Fibroblast of pulmonary artery (primary cell): ENCODE data around the gene SLC25A13.
"Not testable (repeated sequence)": the region's sequence is repeated elsewhere in the genome, so short reads cannot be mapped to it uniquely, and the experiment has no call there.

ENCODE experiments used
- DNase-seq: peaks from one replicate; pipeline ENCODE4 v3.0.0-alpha.2; 2010; ENCODE audit warnings: low read depth
- H3K4me3 ChIP-seq: replicated peaks from 2 replicates; pipeline ENCODE4 v1.5.1; 2011; ENCODE audit warnings: low read depth, mild to moderate bottlenecking, control low read depth, low read length, moderate library complexity
- CTCF ChIP-seq: IDR thresholded peaks from 2 replicates; pipeline ENCODE4 v1.5.1; 2011; ENCODE audit warnings: mild to moderate bottlenecking, control low read depth, low read length, inconsistent platforms; ENCODE audit errors: missing control alignments

The SLC25A13 gene

DNA sequence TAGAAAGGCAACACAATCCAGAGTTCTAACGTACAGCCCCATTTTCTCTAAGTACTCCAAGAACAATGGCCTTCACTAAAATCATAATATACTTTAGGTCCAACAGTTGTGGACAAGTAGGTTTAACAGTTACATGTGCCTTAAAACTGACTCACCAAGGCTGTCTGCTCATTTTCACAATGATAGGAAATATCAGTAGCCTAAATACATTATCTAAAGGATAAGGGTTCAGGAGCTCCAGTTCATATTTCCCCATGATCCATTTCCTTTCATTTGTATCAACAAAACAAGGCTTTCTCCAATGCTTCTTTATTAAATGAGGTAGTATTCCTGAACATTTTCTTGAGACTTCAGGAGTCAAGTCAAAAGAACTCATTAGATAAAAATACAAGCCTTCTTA, 164.0 kb downstream of the SLC25A13 start:
- TF ChIP-seq CTCF, result no peak

GRCh38 chr7:96154506-96154905, 167.4 kb downstream of the SLC25A13 start:
- DNase-seq, result not testable (repeated sequence)

More for the DNA sequence above, 164.0 kb downstream of the SLC25A13 start:
- no peak overlapping the region for H3K4me3 ChIP-seq
- DNase-seq, result peak; percentile 25

GRCh38 chr7:96152706-96153105, 169.2 kb downstream of the SLC25A13 start:
- TF ChIP-seq CTCF, result no peak
- no peak for DNase-seq
- no peak overlapping the region for H3K4me3 ChIP-seq

More at GRCh38 chr7:96154506-96154905, 167.4 kb downstream of the SLC25A13 start:
- not testable (repeated sequence) for H3K4me3 ChIP-seq

- no peak overlapping the region for H3K4me3 ChIP-seq
- DNase-seq, result no peak
- no peak for TF ChIP-seq CTCF
Observed at GRCh38 chr7:96151889-96152288, 170.0 kb downstream of the SLC25A13 start.

- TF ChIP-seq CTCF, result no peak
- no peak for DNase-seq
- no peak overlapping the region for H3K4me3 ChIP-seq
Observed at GRCh38 chr7:96144260-96144526, 177.7 kb downstream of the SLC25A13 start.

GRCh38 chr7:96143495-96144259, 178.2 kb downstream of the SLC25A13 start:
- DNase-seq, result no peak
- no peak for TF ChIP-seq CTCF
- no peak overlapping the region for H3K4me3 ChIP-seq

DNA sequence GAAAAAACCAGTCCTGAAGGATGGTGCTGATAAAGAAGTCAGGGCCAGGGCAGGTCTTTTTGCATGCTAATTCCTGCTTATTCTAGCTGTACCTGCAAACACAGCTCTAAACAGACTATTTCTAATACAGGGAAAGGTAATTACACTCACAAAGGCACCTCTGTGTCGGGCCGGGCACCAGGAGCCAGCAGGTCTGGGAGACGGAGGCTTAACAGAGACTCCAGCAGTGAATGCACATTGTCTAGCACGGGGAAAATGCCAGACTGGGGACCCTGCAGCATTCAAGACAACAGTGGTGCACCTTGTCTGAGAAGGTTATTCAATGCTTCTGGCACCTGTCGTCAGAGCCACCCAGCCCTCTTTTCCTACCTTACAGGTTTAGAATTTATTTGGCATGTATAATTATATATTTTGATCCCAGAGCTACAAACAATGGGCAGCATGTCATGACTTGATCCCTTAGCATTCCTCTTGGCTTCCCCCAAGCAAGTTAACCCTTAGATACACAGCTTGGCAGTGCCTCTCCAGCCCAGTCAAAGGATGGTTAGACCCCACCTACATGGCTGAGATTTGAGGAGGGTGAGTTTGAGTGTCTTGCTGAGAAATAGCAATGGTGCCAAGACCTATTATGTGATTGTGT, 185.2 kb downstream of the SLC25A13 start:
- no peak for TF ChIP-seq CTCF
- no peak overlapping the region for H3K4me3 ChIP-seq
- DNase-seq, result no peak
